ENCODE measurements around the gene TIAM1. TPM values are rescaled to one million over a fixed set of nuclear protein-coding genes. Genes with fewer than 3 reads are reported as not detected.

Gene TIAM1
- total RNA-seq, 1 experiment from 2014 or later: 28.7 TPM

DNA sequence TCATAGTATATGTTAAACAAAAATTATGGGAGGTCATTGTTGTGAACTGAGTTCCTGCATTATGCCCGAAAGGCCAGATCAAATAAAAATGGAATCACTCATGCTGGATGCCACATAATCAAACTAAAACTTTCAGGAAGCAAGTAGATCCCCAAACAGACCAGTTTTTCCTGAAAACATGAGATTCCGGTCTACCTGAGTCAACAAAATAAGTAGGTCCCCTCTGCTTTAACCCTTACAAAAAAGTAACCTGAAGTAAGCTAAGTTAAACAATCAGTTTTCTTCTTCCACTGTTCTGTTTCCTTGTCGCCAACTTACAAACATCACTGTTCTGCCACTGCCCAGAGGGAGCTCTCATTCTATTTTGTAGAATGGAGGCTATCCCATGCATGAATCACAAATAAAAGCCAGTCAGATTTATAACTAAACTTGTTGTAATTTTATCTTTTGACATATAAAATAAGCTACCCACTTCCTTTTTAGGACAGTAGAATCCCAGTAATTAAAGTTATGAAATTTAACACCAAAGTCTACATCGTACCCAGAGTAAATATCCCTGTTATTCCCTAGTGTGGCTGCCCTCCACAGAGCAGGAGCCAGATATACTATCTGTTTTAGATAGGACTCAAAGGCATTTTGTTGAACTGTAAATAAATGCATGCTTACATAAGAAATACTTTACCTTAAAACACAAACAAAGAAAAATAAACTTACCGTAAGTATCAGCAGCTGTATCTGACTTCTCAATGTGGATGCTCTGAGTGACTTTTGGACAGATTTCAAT is 149.4 kb downstream of the TIAM1 start (continued):
- TF ChIP-seq, protein P1, sequence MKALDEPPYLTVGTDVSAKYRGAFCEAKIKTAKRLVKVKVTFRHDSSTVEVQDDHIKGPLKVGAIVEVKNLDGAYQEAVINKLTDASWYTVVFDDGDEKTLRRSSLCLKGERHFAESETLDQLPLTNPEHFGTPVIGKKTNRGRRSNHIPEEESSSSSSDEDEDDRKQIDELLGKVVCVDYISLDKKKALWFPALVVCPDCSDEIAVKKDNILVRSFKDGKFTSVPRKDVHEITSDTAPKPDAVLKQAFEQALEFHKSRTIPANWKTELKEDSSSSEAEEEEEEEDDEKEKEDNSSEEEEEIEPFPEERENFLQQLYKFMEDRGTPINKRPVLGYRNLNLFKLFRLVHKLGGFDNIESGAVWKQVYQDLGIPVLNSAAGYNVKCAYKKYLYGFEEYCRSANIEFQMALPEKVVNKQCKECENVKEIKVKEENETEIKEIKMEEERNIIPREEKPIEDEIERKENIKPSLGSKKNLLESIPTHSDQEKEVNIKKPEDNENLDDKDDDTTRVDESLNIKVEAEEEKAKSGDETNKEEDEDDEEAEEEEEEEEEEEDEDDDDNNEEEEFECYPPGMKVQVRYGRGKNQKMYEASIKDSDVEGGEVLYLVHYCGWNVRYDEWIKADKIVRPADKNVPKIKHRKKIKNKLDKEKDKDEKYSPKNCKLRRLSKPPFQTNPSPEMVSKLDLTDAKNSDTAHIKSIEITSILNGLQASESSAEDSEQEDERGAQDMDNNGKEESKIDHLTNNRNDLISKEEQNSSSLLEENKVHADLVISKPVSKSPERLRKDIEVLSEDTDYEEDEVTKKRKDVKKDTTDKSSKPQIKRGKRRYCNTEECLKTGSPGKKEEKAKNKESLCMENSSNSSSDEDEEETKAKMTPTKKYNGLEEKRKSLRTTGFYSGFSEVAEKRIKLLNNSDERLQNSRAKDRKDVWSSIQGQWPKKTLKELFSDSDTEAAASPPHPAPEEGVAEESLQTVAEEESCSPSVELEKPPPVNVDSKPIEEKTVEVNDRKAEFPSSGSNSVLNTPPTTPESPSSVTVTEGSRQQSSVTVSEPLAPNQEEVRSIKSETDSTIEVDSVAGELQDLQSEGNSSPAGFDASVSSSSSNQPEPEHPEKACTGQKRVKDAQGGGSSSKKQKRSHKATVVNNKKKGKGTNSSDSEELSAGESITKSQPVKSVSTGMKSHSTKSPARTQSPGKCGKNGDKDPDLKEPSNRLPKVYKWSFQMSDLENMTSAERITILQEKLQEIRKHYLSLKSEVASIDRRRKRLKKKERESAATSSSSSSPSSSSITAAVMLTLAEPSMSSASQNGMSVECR (CRISPR knock-in tag; IDR thresholded peaks at IDR 0.05; ENCODE audit: borderline replicate concordance): no peak

- Mint-ChIP-seq H3K9me3 (peaks cover 6% of the 10 kb centered on the region), H3K4me1 (peaks cover 22% of the 10 kb centered on the region), H3K27me3 (ENCODE audit: low read depth) (no peaks in the 10 kb centered on the region), H3K4me3 (no peak overlapping the region), H3K36me3 (peaks cover 3% of the 10 kb centered on the region; the same call in 1 of the 2 replicates), H3K27ac (peak overlapping the region; percentile 77)
- DNase-seq (ENCODE audit: low spot score) (peak; percentile 34), ATAC-seq (peak; percentile 76)
- ChIA-PET POLR2A (no interaction called here), CTCF (interaction anchor here (1.3 kb wide), 1 partner anchor 403 kb away, joined by 3 read pairs; no protein-coding TSS in a partner anchor)
- TF ChIP-seq EMX1 (CRISPR knock-in tag; IDR thresholded peaks at IDR 0.05): no peak
- TF ChIP-seq ZNF671 (CRISPR knock-in tag; IDR thresholded peaks at IDR 0.05): no peak
- no peak for TF ChIP-seq KAT7 (CRISPR knock-in tag; IDR thresholded peaks at IDR 0.05; ENCODE audit: borderline replicate concordance)
- no peak for TF ChIP-seq MLX (CRISPR knock-in tag; IDR thresholded peaks at IDR 0.05)
- no peak for TF ChIP-seq ATF2 (CRISPR knock-in tag; IDR thresholded peaks at IDR 0.05; ENCODE audit: borderline replicate concordance, low read depth)
- TF ChIP-seq, protein P2, sequence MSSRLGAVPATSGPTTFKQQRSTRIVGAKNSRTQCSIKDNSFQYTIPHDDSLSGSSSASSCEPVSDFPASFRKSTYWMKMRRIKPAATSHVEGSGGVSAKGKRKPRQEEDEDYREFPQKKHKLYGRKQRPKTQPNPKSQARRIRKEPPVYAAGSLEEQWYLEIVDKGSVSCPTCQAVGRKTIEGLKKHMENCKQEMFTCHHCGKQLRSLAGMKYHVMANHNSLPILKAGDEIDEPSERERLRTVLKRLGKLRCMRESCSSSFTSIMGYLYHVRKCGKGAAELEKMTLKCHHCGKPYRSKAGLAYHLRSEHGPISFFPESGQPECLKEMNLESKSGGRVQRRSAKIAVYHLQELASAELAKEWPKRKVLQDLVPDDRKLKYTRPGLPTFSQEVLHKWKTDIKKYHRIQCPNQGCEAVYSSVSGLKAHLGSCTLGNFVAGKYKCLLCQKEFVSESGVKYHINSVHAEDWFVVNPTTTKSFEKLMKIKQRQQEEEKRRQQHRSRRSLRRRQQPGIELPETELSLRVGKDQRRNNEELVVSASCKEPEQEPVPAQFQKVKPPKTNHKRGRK (CRISPR knock-in tag; IDR thresholded peaks at IDR 0.05; ENCODE audit: borderline replicate concordance): no peak
- TF ChIP-seq NR2C2 (CRISPR knock-in tag; IDR thresholded peaks at IDR 0.05): no peak
- TF ChIP-seq, protein P3, sequence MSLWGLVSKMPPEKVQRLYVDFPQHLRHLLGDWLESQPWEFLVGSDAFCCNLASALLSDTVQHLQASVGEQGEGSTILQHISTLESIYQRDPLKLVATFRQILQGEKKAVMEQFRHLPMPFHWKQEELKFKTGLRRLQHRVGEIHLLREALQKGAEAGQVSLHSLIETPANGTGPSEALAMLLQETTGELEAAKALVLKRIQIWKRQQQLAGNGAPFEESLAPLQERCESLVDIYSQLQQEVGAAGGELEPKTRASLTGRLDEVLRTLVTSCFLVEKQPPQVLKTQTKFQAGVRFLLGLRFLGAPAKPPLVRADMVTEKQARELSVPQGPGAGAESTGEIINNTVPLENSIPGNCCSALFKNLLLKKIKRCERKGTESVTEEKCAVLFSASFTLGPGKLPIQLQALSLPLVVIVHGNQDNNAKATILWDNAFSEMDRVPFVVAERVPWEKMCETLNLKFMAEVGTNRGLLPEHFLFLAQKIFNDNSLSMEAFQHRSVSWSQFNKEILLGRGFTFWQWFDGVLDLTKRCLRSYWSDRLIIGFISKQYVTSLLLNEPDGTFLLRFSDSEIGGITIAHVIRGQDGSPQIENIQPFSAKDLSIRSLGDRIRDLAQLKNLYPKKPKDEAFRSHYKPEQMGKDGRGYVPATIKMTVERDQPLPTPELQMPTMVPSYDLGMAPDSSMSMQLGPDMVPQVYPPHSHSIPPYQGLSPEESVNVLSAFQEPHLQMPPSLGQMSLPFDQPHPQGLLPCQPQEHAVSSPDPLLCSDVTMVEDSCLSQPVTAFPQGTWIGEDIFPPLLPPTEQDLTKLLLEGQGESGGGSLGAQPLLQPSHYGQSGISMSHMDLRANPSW (CRISPR knock-in tag; conservative IDR thresholded peaks at IDR 0.05; ENCODE audit: low read depth): no peak
- TF ChIP-seq TEAD4 (CRISPR knock-in tag; IDR thresholded peaks at IDR 0.05): no peak
- TF ChIP-seq HMGA2 (CRISPR knock-in tag; IDR thresholded peaks at IDR 0.05): no peak
- TF ChIP-seq, protein P1 (CRISPR knock-in tag; IDR thresholded peaks at IDR 0.05; ENCODE audit: borderline replicate concordance): no peak
- no peak for TF ChIP-seq ERG (CRISPR knock-in tag; IDR thresholded peaks at IDR 0.05)
- TF ChIP-seq CREM (CRISPR knock-in tag; IDR thresholded peaks at IDR 0.05): no peak
- TF ChIP-seq ZNF281 (CRISPR knock-in tag; IDR thresholded peaks at IDR 0.05): no peak
Observed at GRCh38 chr21:31193761-31194160, 150.3 kb downstream of the TIAM1 start.

Measured in WTC11 (cell line).